ENCODE data around the gene KLHL33.

DNA sequence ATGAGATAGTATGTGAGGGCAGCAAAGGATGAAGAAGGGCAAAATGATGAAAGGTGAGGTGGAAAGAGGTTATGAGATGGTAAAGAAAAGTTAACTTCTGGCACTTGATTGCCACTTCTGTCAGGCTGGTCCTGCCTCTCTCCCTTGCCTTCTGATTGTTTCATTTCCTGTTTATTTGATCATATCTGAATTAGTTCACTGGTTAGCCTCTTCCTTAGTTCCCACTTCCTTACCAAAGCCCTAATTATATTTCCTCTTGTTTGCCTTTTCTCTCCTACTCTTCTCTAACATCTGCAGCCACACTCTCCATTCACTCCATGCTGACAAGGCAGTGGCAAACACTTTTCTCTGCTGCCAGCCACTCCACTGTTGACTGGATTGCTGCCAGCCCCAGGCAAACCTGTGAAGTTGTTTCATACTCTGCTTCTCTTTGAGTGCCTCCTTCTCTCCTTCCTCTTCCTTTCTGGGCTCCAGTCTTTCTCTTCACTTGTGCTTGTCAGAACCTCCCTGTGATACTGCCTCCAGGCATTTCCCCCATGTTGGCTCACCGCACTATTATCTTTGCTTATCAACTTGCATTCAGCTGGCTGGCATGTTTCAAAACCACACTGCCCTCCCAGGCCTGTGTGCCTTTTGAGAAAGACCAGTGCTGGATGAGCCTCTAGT is 41.4 kb upstream of the KLHL33 start:
- TF ChIP-seq EZH2 (IDR thresholded peaks at IDR 0.05; ENCODE audit: insufficient read depth, poor library complexity, severe bottlenecking): no peak
- no peak for TF ChIP-seq EZH2phosphoT487 (IDR thresholded peaks at IDR 0.05; ENCODE audit: insufficient read depth, low read depth)
